HUES6 (cell line): Measurements from ENCODE around the gene SEZ6L.

Source experiments
- H3K27ac ChIP-seq: 2 replicates; pipeline ENCODE4 v1.7.0; 2013; ENCODE audit warnings: low read depth, mild to moderate bottlenecking, low read length, inconsistent platforms
- H3K27me3 ChIP-seq: 2 replicates; pipeline ENCODE4 v1.6.1; 2013; ENCODE audit warnings: low read length; ENCODE audit not compliant: control insufficient read depth, insufficient read depth
- H3K36me3 ChIP-seq: 2 replicates; pipeline ENCODE4 v1.6.1; 2013; ENCODE audit warnings: low read length; ENCODE audit not compliant: control insufficient read depth, insufficient read depth
- H3K4me1 ChIP-seq: 2 replicates; pipeline ENCODE4 v1.6.1; 2013; ENCODE audit warnings: low read length; ENCODE audit not compliant: control insufficient read depth, insufficient read depth
- H3K4me3 ChIP-seq: 2 replicates; pipeline ENCODE4 v1.5.1; 2013; ENCODE audit warnings: low read depth, low read length
- H3K9ac ChIP-seq: one replicate; pipeline ENCODE4 v1.6.1; 2013; ENCODE audit warnings: mild to moderate bottlenecking, low read length
- H3K9me3 ChIP-seq: 2 replicates; pipeline ENCODE4 v1.6.1; 2013; ENCODE audit warnings: low read depth, low read length; ENCODE audit not compliant: control insufficient read depth, insufficient read depth

SEZ6L gene

DNA sequence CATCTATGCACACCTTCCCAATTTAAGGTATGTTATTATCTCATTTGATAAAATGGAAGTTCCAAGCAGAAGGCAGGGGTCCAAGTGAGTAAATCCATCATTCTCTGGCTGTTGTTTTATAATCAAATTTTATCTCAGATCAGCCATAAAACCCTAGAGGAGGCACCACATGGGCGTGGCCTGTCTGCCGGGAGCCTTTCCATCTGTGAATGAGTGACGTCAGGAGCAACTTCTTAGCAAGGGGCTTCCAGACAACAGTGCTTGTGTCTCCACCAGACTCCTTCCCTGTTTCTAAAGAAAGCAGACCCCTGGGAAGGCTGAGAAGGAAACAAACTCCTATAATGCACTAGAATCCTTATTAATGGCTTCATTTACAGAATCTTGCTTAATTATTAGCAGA, 13.5 kb downstream of the SEZ6L start:
- H3K4me1 ChIP-seq = no peaks in the 10 kb centered on the region
- no peak overlapping the region for H3K4me3 ChIP-seq
- no peak overlapping the region for H3K9ac ChIP-seq
- no peaks in the 10 kb centered on the region for H3K27me3 ChIP-seq
- no peak overlapping the region for H3K27ac ChIP-seq
- no peaks in the 10 kb centered on the region for H3K36me3 ChIP-seq
- H3K9me3 ChIP-seq = peaks cover 4% of the 10 kb centered on the region; the same call in 1 of the 2 replicates

DNA sequence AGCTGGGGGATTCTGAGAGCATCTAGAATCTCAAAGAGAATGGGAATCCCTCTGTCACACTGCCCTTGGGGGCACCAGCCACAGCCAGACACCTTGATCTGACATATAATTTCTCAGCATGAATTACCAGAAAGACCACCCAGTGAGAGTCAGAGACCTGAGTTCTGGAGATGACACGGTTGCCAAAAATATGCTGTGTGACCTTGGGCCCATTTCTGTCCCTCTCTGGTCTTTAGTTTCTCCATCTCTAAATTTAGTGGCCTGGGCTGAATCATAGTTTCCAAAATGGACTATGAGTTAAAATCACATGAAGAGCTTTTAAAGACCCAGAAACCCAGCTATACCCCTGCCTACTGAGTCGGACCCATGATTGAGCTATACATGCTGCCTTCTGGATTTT, 15.9 kb downstream of the SEZ6L start:
- Histone ChIP-seq H3K27ac (no peak overlapping the region), H3K4me3 (no peak overlapping the region), H3K27me3 (no peaks in the 10 kb centered on the region; the same call in 1 of the 2 replicates), H3K9me3 (peaks cover 4% of the 10 kb centered on the region; the same call in 1 of the 2 replicates), H3K4me1 (no peaks in the 10 kb centered on the region), H3K36me3 (no peaks in the 10 kb centered on the region), H3K9ac (no peak overlapping the region)

DNA sequence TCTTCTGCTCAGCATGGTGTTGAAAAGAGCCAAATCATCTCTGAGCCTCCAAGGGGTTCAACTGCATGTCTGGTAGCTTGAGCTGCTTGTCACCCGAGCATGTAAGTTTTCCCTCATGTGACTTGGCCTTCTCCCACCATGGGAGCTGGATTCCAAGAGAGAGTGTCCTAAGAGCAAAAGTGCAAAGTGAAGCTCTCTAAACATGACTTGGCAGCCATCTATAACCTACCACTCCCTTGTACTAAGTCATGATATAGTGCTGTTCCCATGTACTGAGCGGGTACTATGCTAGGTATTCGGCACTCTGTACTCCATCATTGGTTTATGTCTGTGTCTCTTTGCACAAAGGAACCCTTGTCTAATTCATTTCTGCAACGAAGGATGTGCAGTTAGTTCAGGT, 19.1 kb downstream of the SEZ6L start:
- no peak overlapping the region for H3K27ac ChIP-seq
- H3K4me3 ChIP-seq = no peak overlapping the region
- no peaks in the 10 kb centered on the region; the same call in 1 of the 2 replicates for H3K27me3 ChIP-seq

DNA sequence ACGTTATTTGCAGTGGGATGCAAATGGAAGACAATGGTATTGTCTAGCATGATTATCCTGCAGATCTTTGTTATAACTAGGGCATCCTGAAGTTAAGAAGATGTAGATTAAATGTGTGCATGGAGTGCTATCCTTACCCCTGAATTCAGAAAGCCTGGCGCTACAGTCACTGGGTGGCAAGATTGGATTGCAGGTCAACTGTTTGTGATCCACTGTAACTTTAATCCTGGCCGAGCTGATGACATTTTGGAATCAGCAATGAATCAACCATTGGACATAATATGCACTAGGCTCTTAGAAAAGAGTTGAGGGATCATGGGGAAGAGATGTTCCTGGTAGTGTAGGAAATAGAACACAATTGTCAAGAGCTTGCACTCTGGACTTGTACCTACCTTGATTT, 25.1 kb downstream of the SEZ6L start:
- no peaks in the 10 kb centered on the region for H3K4me1 ChIP-seq
- no peaks in the 10 kb centered on the region for H3K9me3 ChIP-seq

More for the DNA sequence above, 19.1 kb downstream of the SEZ6L start:
- H3K36me3 ChIP-seq = no peaks in the 10 kb centered on the region
- no peaks in the 10 kb centered on the region for H3K4me1 ChIP-seq
- H3K9ac ChIP-seq = no peak overlapping the region
- peaks cover 4% of the 10 kb centered on the region; the same call in 1 of the 2 replicates for H3K9me3 ChIP-seq

DNA sequence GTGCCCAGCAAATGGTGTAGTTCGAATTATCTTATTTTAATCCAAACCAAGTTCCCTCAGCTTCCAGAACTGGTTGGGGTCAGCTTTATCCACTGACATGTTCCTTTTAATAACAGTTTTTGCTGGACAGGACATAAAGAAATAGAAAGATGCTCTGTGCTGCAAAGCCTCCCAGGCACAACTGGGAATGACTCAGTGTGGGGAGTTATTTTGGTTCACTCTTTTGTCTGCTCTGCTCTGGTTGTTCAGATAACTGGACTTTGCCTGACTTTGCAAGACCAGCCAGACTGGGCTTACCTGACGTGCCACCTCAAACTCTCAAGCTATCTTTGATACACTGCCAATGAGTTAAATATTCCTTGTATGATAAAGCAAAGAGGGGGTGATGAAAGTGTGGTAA, 25.6 kb downstream of the SEZ6L start:
- Histone ChIP-seq H3K27me3 (0 out of 2 replicates have a peak, but pooled peaks cover 2% of the 10 kb centered on the region), H3K4me3 (no peak overlapping the region), H3K27ac (no peak overlapping the region), H3K4me1 (no peaks in the 10 kb centered on the region), H3K36me3 (no peaks in the 10 kb centered on the region), H3K9me3 (no peaks in the 10 kb centered on the region), H3K9ac (no peak overlapping the region)

More for the DNA sequence above, 25.1 kb downstream of the SEZ6L start:
- Histone ChIP-seq H3K27me3 (0 out of 2 replicates have a peak, but pooled peaks cover 2% of the 10 kb centered on the region), H3K27ac (no peak overlapping the region), H3K36me3 (no peaks in the 10 kb centered on the region), H3K4me3 (no peak overlapping the region), H3K9ac (no peak overlapping the region)

DNA sequence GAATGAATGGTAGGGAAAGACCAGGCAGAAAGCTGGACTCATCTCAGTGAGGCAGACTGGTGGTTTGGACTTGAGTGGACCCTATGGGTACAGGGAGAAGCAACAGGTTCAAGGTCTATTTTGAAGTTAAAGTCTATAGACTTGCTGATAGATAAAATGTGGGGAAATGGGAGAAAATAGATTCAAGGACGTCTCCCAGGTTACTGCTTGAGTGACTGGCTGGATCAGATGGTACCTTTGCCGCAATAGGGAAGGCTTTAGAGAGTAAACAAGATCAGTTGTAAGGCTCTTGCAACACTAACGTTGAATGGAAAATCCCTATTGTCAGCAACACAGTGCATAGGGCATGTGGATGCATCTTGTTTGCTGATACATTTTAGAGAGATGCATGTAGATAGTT, 27.4 kb downstream of the SEZ6L start:
- H3K9me3 ChIP-seq = no peaks in the 10 kb centered on the region
- H3K27ac ChIP-seq = no peak overlapping the region
- H3K9ac ChIP-seq = no peak overlapping the region
- H3K36me3 ChIP-seq = no peaks in the 10 kb centered on the region
- H3K4me3 ChIP-seq = no peak overlapping the region
- 0 out of 2 replicates have a peak, but pooled peaks cover 2% of the 10 kb centered on the region for H3K27me3 ChIP-seq
- H3K4me1 ChIP-seq = no peaks in the 10 kb centered on the region

DNA sequence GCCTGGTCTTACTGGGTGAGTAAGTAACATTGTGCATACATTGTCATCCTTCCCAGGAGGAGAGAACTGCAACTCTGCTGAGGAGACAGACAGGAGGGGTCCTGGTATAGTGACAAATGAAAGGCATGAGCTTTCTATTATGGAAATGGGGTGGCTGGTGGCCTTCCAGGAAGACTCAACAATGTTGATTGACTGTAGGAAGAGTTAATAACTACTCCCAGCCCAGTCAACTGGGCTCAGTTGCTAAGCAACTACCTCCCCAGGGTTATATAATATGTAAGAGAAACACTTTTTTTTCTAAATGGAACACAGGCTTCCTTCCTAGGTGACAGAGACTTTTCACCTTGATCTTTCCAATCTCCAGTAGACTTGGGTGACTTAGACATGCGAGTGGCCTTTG, 28.2 kb downstream of the SEZ6L start:
- Histone ChIP-seq H3K36me3 (no peaks in the 10 kb centered on the region), H3K27me3 (0 out of 2 replicates have a peak, but pooled peaks cover 4% of the 10 kb centered on the region), H3K4me3 (no peak overlapping the region), H3K4me1 (no peaks in the 10 kb centered on the region), H3K9me3 (no peaks in the 10 kb centered on the region), H3K27ac (no peak overlapping the region), H3K9ac (no peak overlapping the region)

DNA sequence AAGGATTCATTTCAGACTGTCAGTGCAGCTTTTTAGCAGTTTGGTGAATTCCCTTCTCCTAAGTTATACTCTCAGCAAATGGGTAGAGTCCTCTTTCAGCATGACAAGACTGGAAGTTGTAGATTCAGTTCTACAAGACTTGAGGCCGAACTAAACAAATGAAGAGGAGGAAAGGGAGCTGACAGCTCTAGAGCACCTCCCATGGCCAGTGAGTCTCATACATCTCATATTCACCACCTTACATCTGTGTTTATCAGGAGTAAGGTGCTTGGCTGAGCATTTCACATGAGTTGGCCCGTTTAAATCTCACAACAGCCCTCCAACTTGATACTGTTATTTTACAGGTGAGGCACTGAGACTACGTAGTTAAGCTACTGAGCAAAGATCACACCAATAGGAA, 30.4 kb downstream of the SEZ6L start:
- Histone ChIP-seq H3K36me3 (no peaks in the 10 kb centered on the region), H3K4me3 (no peak overlapping the region), H3K9ac (no peak overlapping the region), H3K4me1 (no peaks in the 10 kb centered on the region), H3K27me3 (peaks cover 14% of the 10 kb centered on the region), H3K9me3 (no peaks in the 10 kb centered on the region), H3K27ac (no peak overlapping the region)

DNA sequence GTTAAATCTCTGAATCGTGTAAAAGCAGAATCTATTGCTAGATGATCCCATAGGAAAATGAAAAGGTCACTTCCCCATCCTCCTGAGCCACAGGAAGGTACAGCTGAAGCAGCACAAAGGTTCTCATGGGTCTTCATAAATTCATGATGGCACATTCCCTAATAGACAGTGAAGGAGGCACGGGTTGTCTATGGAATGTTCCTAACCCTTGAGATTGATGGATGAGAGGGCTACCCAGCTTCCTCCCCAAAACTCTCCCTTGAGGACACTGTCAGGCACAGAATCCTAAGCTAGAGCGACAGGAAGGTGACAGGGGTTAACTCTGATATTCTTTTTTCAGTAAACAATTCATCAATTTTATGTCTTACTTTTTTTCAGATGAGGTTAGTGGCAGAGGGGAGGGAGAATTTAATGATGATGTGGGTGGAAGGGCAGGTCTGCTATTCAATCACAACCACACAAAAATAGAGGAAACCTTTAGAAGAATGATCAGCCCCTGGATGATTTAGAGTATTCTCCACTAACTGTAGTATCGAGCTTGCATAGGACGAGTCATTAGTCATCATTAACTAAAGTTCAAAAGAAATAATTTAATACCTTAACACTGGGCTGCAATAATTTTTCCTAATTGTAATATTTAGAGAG, 33.1 kb downstream of the SEZ6L start:
- Histone ChIP-seq H3K4me1 (no peaks in the 10 kb centered on the region), H3K27me3 (peaks cover 22% of the 10 kb centered on the region), H3K9ac (no peak overlapping the region), H3K36me3 (no peaks in the 10 kb centered on the region), H3K9me3 (no peaks in the 10 kb centered on the region), H3K4me3 (no peak overlapping the region), H3K27ac (no peak overlapping the region)

DNA sequence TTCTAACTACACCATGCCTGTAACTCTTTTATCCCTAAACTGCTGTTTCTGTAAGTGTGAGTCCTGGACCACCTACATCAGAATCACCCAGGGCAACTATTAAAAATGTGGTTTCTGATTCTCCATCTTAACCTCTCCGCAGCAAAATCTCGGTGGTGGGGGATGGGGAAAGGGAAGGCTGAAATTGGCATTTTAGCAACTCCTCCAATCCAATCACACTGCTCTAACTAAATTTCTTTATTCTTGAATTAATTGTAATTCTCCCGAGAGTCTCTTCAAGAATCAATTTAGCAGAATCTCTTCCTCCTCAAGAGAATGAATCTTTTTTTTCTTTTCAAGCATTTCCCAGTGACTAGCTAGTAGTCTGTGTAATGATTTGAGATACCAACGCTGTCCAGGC, 36.2 kb downstream of the SEZ6L start:
- Histone ChIP-seq H3K4me1 (no peaks in the 10 kb centered on the region), H3K27ac (no peak overlapping the region), H3K4me3 (no peak overlapping the region), H3K27me3 (peaks cover 20% of the 10 kb centered on the region), H3K9me3 (no peaks in the 10 kb centered on the region), H3K9ac (no peak overlapping the region), H3K36me3 (no peaks in the 10 kb centered on the region)

DNA sequence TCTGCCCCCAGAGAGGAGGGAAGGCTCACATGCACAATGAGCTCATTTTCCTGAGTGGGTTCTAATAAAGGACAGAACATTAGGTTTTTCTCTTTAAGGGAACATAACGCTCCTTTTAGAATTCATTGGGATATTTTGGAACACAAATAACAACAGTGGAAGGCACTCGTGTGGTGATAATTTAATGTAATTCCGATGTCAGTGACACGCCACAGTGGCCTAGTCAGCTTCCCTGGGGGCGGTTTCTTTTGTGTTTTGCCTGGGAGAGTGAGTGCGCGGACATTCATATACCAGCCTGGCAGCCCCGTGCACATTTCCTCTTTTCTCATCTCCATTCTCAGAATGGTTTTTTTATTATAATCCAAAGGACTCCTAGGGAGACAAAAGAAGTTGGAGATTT, 41.1 kb downstream of the SEZ6L start:
- Histone ChIP-seq H3K4me3 (no peak overlapping the region), H3K27me3 (0 out of 2 replicates have a peak, but pooled peaks cover 1% of the 10 kb centered on the region), H3K4me1 (no peaks in the 10 kb centered on the region), H3K9ac (no peak overlapping the region), H3K9me3 (no peaks in the 10 kb centered on the region), H3K36me3 (no peaks in the 10 kb centered on the region), H3K27ac (no peak overlapping the region)
